H54 (cell line): ENCODE data around the gene SHANK1.

Experiments used
- DNase-seq: peaks from one replicate; pipeline ENCODE4 v3.0.0; 2011; ENCODE audit warnings: low spot score, mixed read lengths; ENCODE audit not compliant: insufficient read length
- FAIRE-seq: peaks from 3 replicates; lab custom pipeline; 2011; peaks lifted over from hg19 to GRCh38; lab: Jason Lieb, UNC
- POLR2A ChIP-seq: IDR thresholded peaks from 2 replicates; pipeline ENCODE4 v1.6.1; 2011; ENCODE audit warnings: low read depth, mild to moderate bottlenecking, low read length

The SHANK1 gene

GRCh38 chr19:50743537-50743936 lies 23.9 kb upstream of the SHANK1 start:
- DNase-seq: no peak
- no peak for FAIRE-seq
- no peak for TF ChIP-seq POLR2A

- no peak for DNase-seq
- TF ChIP-seq POLR2A: no peak
- no peak for FAIRE-seq
Observed at GRCh38 chr19:50741179-50741933, 21.8 kb upstream of the SHANK1 start.

GRCh38 chr19:50739914-50740426 lies 20.4 kb upstream of the SHANK1 start:
- DNase-seq (no peak), FAIRE-seq (no peak)
- TF ChIP-seq POLR2A: no peak

- DNase-seq (no peak), FAIRE-seq (no peak)
- TF ChIP-seq POLR2A: no peak
Observed at GRCh38 chr19:50739132-50739913, 19.7 kb upstream of the SHANK1 start.

GRCh38 chr19:50736338-50736737 lies 16.7 kb upstream of the SHANK1 start:
- FAIRE-seq (no peak), DNase-seq (no peak)
- no peak for TF ChIP-seq POLR2A

GRCh38 chr19:50735869-50736268 lies 16.3 kb upstream of the SHANK1 start:
- no peak for FAIRE-seq
- DNase-seq: no peak
- TF ChIP-seq POLR2A: no peak

- no peak for TF ChIP-seq POLR2A
- DNase-seq (no peak), FAIRE-seq (no peak)
Observed at GRCh38 chr19:50729894-50730293, 10.3 kb upstream of the SHANK1 start.

GRCh38 chr19:50728084-50728737 lies 8.6 kb upstream of the SHANK1 start:
- DNase-seq: no peak
- no peak for FAIRE-seq
- no peak for TF ChIP-seq POLR2A

- TF ChIP-seq POLR2A: no peak
- FAIRE-seq: no peak
- DNase-seq: no peak
Observed at GRCh38 chr19:50725911-50726230, 6.3 kb upstream of the SHANK1 start.

GRCh38 chr19:50725218-50725910 lies 5.8 kb upstream of the SHANK1 start:
- DNase-seq (peak; percentile 87), FAIRE-seq (no peak)
- TF ChIP-seq POLR2A: no peak

- TF ChIP-seq POLR2A: peak; percentile 99
- DNase-seq: peak; percentile 100
- peak; percentile 52 for FAIRE-seq
Observed at GRCh38 chr19:50724522-50725217, 5.1 kb upstream of the SHANK1 start.

GRCh38 chr19:50723735-50724521 lies 4.3 kb upstream of the SHANK1 start:
- TF ChIP-seq POLR2A: no peak
- DNase-seq: no peak

More at GRCh38 chr19:50723735-50724521, 4.3 kb upstream of the SHANK1 start:
- no peak for FAIRE-seq
